ENCODE measurements around the gene KIRREL1.

The KIRREL1 gene

GRCh38 chr1:158039380-158039779 is 45.9 kb downstream of the KIRREL1 start:
- no peak overlapping the region for H3K4me3 ChIP-seq (ENCODE audit: low read depth, low read length)
- TF ChIP-seq CTCF (IDR thresholded peaks at IDR 0.05; ENCODE audit: insufficient read depth, low read length, missing control alignments), result no peak
- no peak for DNase-seq (ENCODE audit: low read depth, low spot score)
- POLR2A ChIA-PET, result no interaction called here
- CTCF ChIA-PET, result interaction anchor here (0.7 to 19.3 kb wide), 11 partner anchors 6 to 80 kb away, joined by 3 to 359 read pairs (median 5); partner anchors contain the start of gene KIRREL1

GRCh38 chr1:158040323-158040722 is 46.9 kb downstream of the KIRREL1 start:
- DNase-seq (ENCODE audit: low read depth, low spot score), result no peak
- no peak overlapping the region for H3K4me3 ChIP-seq (ENCODE audit: low read depth, low read length)
- ChIA-PET CTCF (interaction anchor here (0.6 to 19.3 kb wide), 12 partner anchors 5 to 883 kb away, joined by 3 to 359 read pairs (median 5); partner anchors contain the start of gene KIRREL1), POLR2A (no interaction called here)
- no peak for TF ChIP-seq CTCF (IDR thresholded peaks at IDR 0.05; ENCODE audit: insufficient read depth, low read length, missing control alignments)

GRCh38 chr1:158043232-158043631 is 49.8 kb downstream of the KIRREL1 start:
- POLR2A ChIA-PET, result interaction anchor here (1.1 kb wide), 1 partner anchor 10 kb away, joined by 3 read pairs; no protein-coding TSS in a partner anchor
- no peak for DNase-seq (ENCODE audit: low read depth, low spot score)
- no peak overlapping the region for H3K4me3 ChIP-seq (ENCODE audit: low read depth, low read length)
- CTCF ChIA-PET, result interaction anchor here (1.0 to 19.3 kb wide), 8 partner anchors 9 to 79 kb away, joined by 3 to 359 read pairs (median 4); partner anchors contain the start of gene KIRREL1
- TF ChIP-seq CTCF (IDR thresholded peaks at IDR 0.05; ENCODE audit: insufficient read depth, low read length, missing control alignments), result no peak

GRCh38 chr1:158045639-158046038 is 52.2 kb downstream of the KIRREL1 start:
- TF ChIP-seq CTCF (IDR thresholded peaks at IDR 0.05; ENCODE audit: insufficient read depth, low read length, missing control alignments), result no peak
- CTCF ChIA-PET, result interaction anchor here (0.6 to 19.3 kb wide), 8 partner anchors 11 to 82 kb away, joined by 3 to 359 read pairs (median 3); partner anchors contain the start of gene KIRREL1
- POLR2A ChIA-PET, result no interaction called here
- peak; percentile 36 for DNase-seq (ENCODE audit: low read depth, low spot score)
- no peak overlapping the region for H3K4me3 ChIP-seq (ENCODE audit: low read depth, low read length)

GRCh38 chr1:158046715-158047510 is 53.5 kb downstream of the KIRREL1 start:
- ChIA-PET CTCF (interaction anchor here (0.9 to 19.3 kb wide), 5 partner anchors 11 to 76 kb away, joined by 3 to 359 read pairs (median 4); partner anchors contain the start of gene KIRREL1), POLR2A (no interaction called here)
- H3K4me3 ChIP-seq (ENCODE audit: low read depth, low read length), result no peak overlapping the region
- no peak for TF ChIP-seq CTCF (IDR thresholded peaks at IDR 0.05; ENCODE audit: insufficient read depth, low read length, missing control alignments)
- DNase-seq (ENCODE audit: low read depth, low spot score), result no peak

GRCh38 chr1:158048371-158049067 is 55.1 kb downstream of the KIRREL1 start:
- no peak overlapping the region for H3K4me3 ChIP-seq (ENCODE audit: low read depth, low read length)
- CTCF ChIA-PET, result interaction anchor here (1.1 to 19.3 kb wide), 5 partner anchors 10 to 84 kb away, joined by 4 to 359 read pairs (median 4); partner anchors contain the start of gene KIRREL1
- POLR2A ChIA-PET, result no interaction called here
- no peak for TF ChIP-seq CTCF (IDR thresholded peaks at IDR 0.05; ENCODE audit: insufficient read depth, low read length, missing control alignments)
- no peak for DNase-seq (ENCODE audit: low read depth, low spot score)
